ENCODE results near the gene ARHGAP15. TPM values are rescaled to one million over a fixed set of nuclear protein-coding genes. Genes with fewer than 3 reads are reported as not detected.
A peak's percentile ranks its signal among the peaks of the same experiment; 100 is the strongest.
"Not testable (repeated sequence)": the region's sequence is repeated elsewhere in the genome, so short reads cannot be mapped to it uniquely, and the experiment has no call there.

Gene ARHGAP15
- total RNA-seq, 2 donors from 2014 or later: 0.86 TPM; not detected in 1

DNA sequence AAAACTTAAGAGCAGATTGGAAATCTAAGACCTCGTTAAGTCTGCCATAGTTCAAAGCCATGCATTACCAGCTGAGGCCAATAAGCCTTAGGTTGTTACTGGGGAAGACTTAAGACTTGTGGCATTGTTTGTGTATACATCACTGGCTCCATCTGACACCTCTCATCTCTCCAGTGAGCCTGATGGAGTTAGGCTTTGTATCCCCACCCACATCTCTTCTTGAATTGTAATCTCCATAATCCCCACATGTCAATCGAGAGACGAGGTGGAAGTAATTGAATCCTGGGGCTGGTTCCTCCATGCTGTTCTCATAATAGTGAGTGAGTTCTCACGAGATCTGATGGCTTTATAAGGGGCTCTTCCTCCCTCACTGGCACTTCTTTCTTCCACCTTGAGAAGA lies 404.6 kb downstream of the ARHGAP15 start:
- no peaks in the 10 kb centered on the region for H3K36me3 ChIP-seq (ENCODE audit: control insufficient read depth, insufficient read depth, low read length)
- H3K4me3 ChIP-seq (ENCODE audit: low read length): no peak overlapping the region
- no peaks in the 10 kb centered on the region for H3K9me3 ChIP-seq (ENCODE audit: control insufficient read depth, low read length)
- TF ChIP-seq CTCF (conservative IDR thresholded peaks at IDR 0.05): no peak
- H3K4me1 ChIP-seq (ENCODE audit: control insufficient read depth, insufficient read depth, low read length): no peaks in the 10 kb centered on the region
- H3K9ac ChIP-seq (ENCODE audit: extremely low read depth, low read length, poor library complexity, severe bottlenecking): no peak overlapping the region
- Mint-ChIP-seq H3K4me3 (no peak overlapping the region), H3K36me3 (ENCODE audit: low read depth) (no peaks in the 10 kb centered on the region), H3K27me3 (ENCODE audit: insufficient read depth) (no peaks in the 10 kb centered on the region), H3K9me3 (peaks cover 7% of the 10 kb centered on the region), H3K4me1 (peaks cover 15% of the 10 kb centered on the region), H3K27ac (no peak overlapping the region)
- peak; percentile 44 for DNase-seq
- H3K27me3 ChIP-seq (ENCODE audit: control insufficient read depth, insufficient read depth, low read length, poor library complexity, severe bottlenecking): no peaks in the 10 kb centered on the region
- WGBS, 2 experiments (ENCODE audit: insufficient coverage in 1 of 2, insufficient read length in 1 of 2): 68 to 77% methylated on average over 4 of the region's 4 CpGs
- no peak overlapping the region for H3K27ac ChIP-seq (ENCODE audit: low read depth, low read length)

DNA sequence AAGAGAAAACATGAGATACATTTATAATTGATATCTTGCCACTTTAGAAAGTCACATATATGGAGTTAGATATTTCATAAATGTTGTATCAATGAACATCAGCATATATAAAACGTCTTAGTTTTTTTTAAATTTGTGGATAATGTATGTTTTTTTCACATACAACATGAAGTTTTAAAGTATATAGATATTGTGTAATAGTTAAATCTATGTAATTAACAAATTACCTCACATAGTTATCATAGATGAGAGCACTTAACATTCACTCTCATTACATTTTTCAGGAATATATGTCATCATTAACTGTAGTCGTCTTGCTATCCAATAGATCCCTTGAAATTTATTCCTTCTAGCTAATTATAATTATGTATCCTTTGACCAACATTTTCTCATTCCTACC lies 406.6 kb downstream of the ARHGAP15 start:
- H3K9me3 Mint-ChIP-seq: peaks cover 20% of the 10 kb centered on the region
- no peak overlapping the region for H3K27ac ChIP-seq (ENCODE audit: low read depth, low read length)
- no peaks in the 10 kb centered on the region for H3K36me3 Mint-ChIP-seq (ENCODE audit: low read depth)
- WGBS, 2 experiments (ENCODE audit: insufficient coverage in 1 of 2, insufficient read length in 1 of 2): 90 to 92% methylated on average over 1 of the region's 2 CpGs
- H3K9ac ChIP-seq (ENCODE audit: extremely low read depth, low read length, poor library complexity, severe bottlenecking): no peak overlapping the region
- no peaks in the 10 kb centered on the region for H3K27me3 ChIP-seq (ENCODE audit: control insufficient read depth, insufficient read depth, low read length, poor library complexity, severe bottlenecking)
- H3K36me3 ChIP-seq (ENCODE audit: control insufficient read depth, insufficient read depth, low read length): no peaks in the 10 kb centered on the region
- no peaks in the 10 kb centered on the region for H3K4me1 ChIP-seq (ENCODE audit: control insufficient read depth, insufficient read depth, low read length)
- no peak overlapping the region for H3K4me3 Mint-ChIP-seq
- H3K27me3 Mint-ChIP-seq (ENCODE audit: insufficient read depth): no peaks in the 10 kb centered on the region
- DNase-seq: no peak
- H3K9me3 ChIP-seq (ENCODE audit: control insufficient read depth, low read length): no peaks in the 10 kb centered on the region
- no peak overlapping the region for H3K27ac Mint-ChIP-seq
- H3K4me1 Mint-ChIP-seq: peaks cover 10% of the 10 kb centered on the region
- H3K4me3 ChIP-seq (ENCODE audit: low read length): no peak overlapping the region
- TF ChIP-seq CTCF (conservative IDR thresholded peaks at IDR 0.05): no peak

DNA sequence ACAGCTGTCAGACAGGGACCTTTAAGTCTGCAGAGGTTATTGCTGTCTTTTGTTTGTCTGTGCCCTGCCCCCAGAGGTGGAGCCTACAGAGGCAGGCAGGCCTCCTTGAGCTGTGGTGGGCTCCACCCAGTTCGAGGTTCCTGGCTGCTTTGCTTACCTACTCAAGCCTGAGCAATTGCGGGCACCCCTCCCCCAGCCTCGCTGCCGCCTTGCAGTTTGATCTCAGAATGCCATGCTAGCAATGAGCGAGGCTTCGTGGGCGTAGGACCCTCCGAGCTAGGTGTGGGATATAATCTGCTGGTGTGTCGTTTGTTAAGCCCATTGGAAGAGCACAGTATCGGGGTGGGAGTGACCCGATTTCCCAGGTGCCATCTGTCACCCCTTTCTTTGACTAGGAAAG lies 412.7 kb downstream of the ARHGAP15 start:
- H3K36me3 ChIP-seq (ENCODE audit: control insufficient read depth, insufficient read depth, low read length); H3K9me3 ChIP-seq (ENCODE audit: control insufficient read depth, low read length); H3K4me1 Mint-ChIP-seq; H3K4me3 ChIP-seq (ENCODE audit: low read length); H3K36me3 Mint-ChIP-seq (ENCODE audit: low read depth); DNase-seq; H3K27ac ChIP-seq (ENCODE audit: low read depth, low read length); H3K4me1 ChIP-seq (ENCODE audit: control insufficient read depth, insufficient read depth, low read length); H3K4me3 Mint-ChIP-seq; H3K9ac ChIP-seq (ENCODE audit: extremely low read depth, low read length, poor library complexity, severe bottlenecking); H3K27ac Mint-ChIP-seq; H3K27me3 Mint-ChIP-seq (ENCODE audit: insufficient read depth); H3K27me3 ChIP-seq (ENCODE audit: control insufficient read depth, insufficient read depth, low read length, poor library complexity, severe bottlenecking): not testable (repeated sequence)
- 93 to 95% methylated on average over 3 to 11 of the region's 11 CpGs for WGBS, 2 experiments (ENCODE audit: insufficient coverage in 1 of 2, insufficient read length in 1 of 2)
- H3K9me3 Mint-ChIP-seq: peaks cover 36% of the 10 kb centered on the region
